ENCODE results near the gene CADPS2.

Gene CADPS2

DNA sequence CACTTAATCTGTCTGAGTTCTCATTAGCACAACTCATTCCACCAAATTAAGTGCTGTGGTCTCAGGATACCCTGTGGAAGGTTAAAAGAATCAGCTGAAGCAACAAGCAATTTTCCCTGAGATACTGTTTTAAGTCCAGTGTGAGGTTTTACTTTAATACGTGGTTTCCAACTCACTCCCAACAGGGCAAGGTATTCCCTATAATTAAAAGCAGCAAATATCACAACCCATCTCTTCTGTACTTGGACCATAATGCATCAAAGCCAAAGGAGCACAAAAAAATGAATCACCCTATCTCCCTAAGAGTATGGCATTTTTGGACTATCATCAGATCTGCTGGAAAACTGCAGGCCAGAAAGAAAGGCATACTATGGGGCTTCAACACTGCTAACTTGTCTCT, 4.9 kb downstream of the CADPS2 start:
- H3F3A ChIP-seq (ENCODE audit: insufficient read depth), result no peaks in the 10 kb centered on the region
- H3K27ac ChIP-seq (ENCODE audit: low read depth, low read length), result no peak overlapping the region
- H3K9ac ChIP-seq (ENCODE audit: low read length), result no peak overlapping the region
- no peaks in the 10 kb centered on the region for H3K9me3 ChIP-seq (ENCODE audit: insufficient read depth, low read length)
- no peak for TF ChIP-seq EZH2phosphoT487 (conservative IDR thresholded peaks at IDR 0.05; ENCODE audit: low read length)
- TF ChIP-seq, protein P1, sequence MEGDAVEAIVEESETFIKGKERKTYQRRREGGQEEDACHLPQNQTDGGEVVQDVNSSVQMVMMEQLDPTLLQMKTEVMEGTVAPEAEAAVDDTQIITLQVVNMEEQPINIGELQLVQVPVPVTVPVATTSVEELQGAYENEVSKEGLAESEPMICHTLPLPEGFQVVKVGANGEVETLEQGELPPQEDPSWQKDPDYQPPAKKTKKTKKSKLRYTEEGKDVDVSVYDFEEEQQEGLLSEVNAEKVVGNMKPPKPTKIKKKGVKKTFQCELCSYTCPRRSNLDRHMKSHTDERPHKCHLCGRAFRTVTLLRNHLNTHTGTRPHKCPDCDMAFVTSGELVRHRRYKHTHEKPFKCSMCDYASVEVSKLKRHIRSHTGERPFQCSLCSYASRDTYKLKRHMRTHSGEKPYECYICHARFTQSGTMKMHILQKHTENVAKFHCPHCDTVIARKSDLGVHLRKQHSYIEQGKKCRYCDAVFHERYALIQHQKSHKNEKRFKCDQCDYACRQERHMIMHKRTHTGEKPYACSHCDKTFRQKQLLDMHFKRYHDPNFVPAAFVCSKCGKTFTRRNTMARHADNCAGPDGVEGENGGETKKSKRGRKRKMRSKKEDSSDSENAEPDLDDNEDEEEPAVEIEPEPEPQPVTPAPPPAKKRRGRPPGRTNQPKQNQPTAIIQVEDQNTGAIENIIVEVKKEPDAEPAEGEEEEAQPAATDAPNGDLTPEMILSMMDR (IDR thresholded peaks at IDR 0.05; ENCODE audit: insufficient read depth, low read length, poor library complexity, severe bottlenecking), result no peak
- H4K20me1 ChIP-seq (ENCODE audit: low read depth, low read length), result no peaks in the 10 kb centered on the region
- H3K4me2 ChIP-seq (ENCODE audit: low read depth, low read length, poor library complexity, severe bottlenecking), result no peak overlapping the region
- H3K4me3 ChIP-seq (ENCODE audit: insufficient read depth, low read length, poor library complexity, severe bottlenecking), result no peak overlapping the region
- H3K79me2 ChIP-seq (ENCODE audit: insufficient read depth, low read length), result no peaks in the 10 kb centered on the region
- H3K9me2 ChIP-seq (replicated peaks; ENCODE audit: insufficient read depth, low read length), result no peaks in the 10 kb centered on the region
- H3K27me3 ChIP-seq (ENCODE audit: low read length), result no peaks in the 10 kb centered on the region
- no peaks in the 10 kb centered on the region for H3K36me3 ChIP-seq (ENCODE audit: low read length)
- H2AFZ ChIP-seq (ENCODE audit: low read depth, low read length, severe bottlenecking), result no peak overlapping the region

DNA sequence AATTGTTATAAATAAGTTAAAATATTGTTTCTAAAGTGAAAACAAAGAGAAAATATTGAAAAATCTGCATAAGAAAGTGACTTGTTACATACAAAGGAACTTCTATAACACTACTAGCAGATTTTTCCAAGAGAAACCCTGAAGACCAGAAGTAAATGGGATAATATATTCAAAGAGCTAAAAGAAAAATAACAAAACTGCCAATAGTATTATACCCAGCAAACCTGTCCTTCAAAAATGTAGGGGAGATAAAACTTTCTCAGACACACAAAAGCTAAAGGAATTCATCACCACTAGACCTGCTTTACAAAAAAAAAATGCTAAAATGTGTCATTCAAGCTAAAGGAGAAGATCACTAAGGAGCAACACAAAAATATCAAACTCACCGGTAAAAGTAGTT, 17.0 kb downstream of the CADPS2 start:
- Histone ChIP-seq H3K4me3 (ENCODE audit: insufficient read depth, low read length, poor library complexity, severe bottlenecking) (no peak overlapping the region), H2AFZ (ENCODE audit: low read depth, low read length, severe bottlenecking) (no peak overlapping the region), H3K27me3 (ENCODE audit: low read length) (no peaks in the 10 kb centered on the region), H3K79me2 (ENCODE audit: insufficient read depth, low read length) (no peaks in the 10 kb centered on the region), H3K27ac (ENCODE audit: low read depth, low read length) (no peak overlapping the region), H4K20me1 (ENCODE audit: low read depth, low read length) (no peaks in the 10 kb centered on the region), H3K9me2 (replicated peaks; ENCODE audit: insufficient read depth, low read length) (no peaks in the 10 kb centered on the region), H3K4me2 (ENCODE audit: low read depth, low read length, poor library complexity, severe bottlenecking) (no peak overlapping the region), H3F3A (ENCODE audit: insufficient read depth) (no peaks in the 10 kb centered on the region), H3K9me3 (ENCODE audit: insufficient read depth, low read length) (peaks cover 6% of the 10 kb centered on the region; the same call in 1 of the 2 replicates), H3K36me3 (ENCODE audit: low read length) (no peaks in the 10 kb centered on the region), H3K9ac (ENCODE audit: low read length) (no peak overlapping the region)
- TF ChIP-seq, protein P1 (IDR thresholded peaks at IDR 0.05; ENCODE audit: insufficient read depth, low read length, poor library complexity, severe bottlenecking), result no peak
- TF ChIP-seq EZH2phosphoT487 (conservative IDR thresholded peaks at IDR 0.05; ENCODE audit: low read length), result no peak

DNA sequence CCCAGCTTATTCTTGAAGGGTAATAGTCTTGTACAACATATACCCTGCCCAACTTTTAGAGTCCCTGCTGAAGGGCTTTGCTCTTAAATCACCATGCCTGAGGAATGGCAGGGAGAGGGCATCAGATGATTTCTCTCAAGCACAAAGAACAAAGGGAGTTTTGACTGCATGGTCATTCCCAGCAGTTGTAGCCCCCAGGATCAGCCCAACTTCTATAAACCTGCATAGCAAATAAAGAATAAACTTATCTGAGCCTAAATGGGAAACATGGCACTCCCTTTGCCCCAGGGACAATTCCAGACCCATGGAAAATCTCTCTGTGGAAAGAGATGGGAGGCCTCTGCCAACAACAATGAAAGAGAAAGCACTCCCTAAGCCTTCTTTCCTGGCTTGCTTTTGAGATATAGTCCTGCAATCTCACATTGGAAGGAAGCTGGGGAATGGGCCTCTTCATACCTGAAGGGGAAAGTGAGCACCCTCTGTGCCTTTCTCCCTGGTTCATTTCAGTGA, 18.7 kb downstream of the CADPS2 start:
- Histone ChIP-seq H3K4me2 (ENCODE audit: low read depth, low read length, poor library complexity, severe bottlenecking) (no peak overlapping the region), H3K9ac (ENCODE audit: low read length) (no peak overlapping the region), H3K27ac (ENCODE audit: low read depth, low read length) (no peak overlapping the region), H3K36me3 (ENCODE audit: low read length) (no peaks in the 10 kb centered on the region), H3K9me2 (replicated peaks; ENCODE audit: insufficient read depth, low read length) (no peaks in the 10 kb centered on the region), H4K20me1 (ENCODE audit: low read depth, low read length) (no peaks in the 10 kb centered on the region), H3K79me2 (ENCODE audit: insufficient read depth, low read length) (no peaks in the 10 kb centered on the region), H3K27me3 (ENCODE audit: low read length) (no peaks in the 10 kb centered on the region), H3K9me3 (ENCODE audit: insufficient read depth, low read length) (peaks cover 6% of the 10 kb centered on the region; the same call in 1 of the 2 replicates), H3F3A (ENCODE audit: insufficient read depth) (no peaks in the 10 kb centered on the region), H2AFZ (ENCODE audit: low read depth, low read length, severe bottlenecking) (no peak overlapping the region), H3K4me3 (ENCODE audit: insufficient read depth, low read length, poor library complexity, severe bottlenecking) (no peak overlapping the region)
- TF ChIP-seq, protein P1 (IDR thresholded peaks at IDR 0.05; ENCODE audit: insufficient read depth, low read length, poor library complexity, severe bottlenecking), result no peak
- TF ChIP-seq EZH2phosphoT487 (conservative IDR thresholded peaks at IDR 0.05; ENCODE audit: low read length), result no peak
